GM21717 (cell line): ENCODE results near the gene VGLL4.
"Not testable (repeated sequence)": the region's sequence is repeated elsewhere in the genome, so short reads cannot be mapped to it uniquely, and the experiment has no call there.

ENCODE experiments used
- ATAC-seq: cut with Tn5 transposase; IDR thresholded peaks from one replicate; pipeline ENCODE4 v1.9.1; 2021; ENCODE audit warnings: mild to moderate bottlenecking, moderate library complexity; ENCODE audit not compliant: unreplicated experiment

VGLL4 gene

DNA sequence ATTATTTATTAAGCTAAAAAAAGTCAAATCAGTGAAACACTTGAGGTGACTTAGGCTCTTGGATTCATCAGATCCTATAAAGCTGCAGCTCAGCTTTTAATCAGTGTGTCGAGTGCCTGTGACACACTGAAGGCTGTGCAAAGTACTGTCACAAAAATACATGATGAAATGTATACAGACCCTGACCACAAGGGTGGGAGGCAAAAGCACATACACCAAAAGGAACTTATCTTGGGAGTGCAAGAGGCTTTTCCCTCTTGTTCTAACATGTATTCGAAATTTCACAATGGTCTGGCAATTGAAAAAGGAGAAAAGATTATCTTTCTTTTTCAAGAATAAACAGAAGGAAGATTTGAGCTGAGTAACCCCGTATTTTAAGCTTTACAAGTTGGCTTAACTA lies 35.9 kb downstream of the VGLL4 start:
- no peak for ATAC-seq

DNA sequence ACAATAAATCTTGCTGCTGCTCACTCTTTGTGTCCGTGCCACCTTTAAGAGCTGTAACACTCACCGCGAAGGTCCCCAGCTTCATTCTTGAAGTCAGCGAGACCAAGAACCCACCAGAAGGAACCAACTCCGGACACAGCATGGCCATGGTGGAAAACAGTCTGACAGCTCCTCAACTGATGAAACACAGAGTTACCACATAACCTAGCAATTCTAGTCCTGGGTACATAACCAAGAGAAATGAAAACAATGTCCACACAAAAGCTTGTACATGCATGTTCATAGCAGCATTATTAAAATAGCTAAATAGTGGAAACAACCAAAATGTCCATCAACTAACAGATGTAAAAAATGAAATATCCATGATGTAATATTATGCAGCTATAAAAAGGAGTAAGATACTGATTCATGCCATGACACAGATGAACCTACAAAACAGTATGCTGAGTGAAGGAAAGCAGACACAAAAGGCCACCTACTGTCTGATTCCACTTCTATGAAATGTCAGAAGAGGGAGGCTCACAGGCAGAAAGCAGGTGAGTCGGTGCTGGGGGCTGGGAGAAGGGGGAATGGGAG lies 36.8 kb downstream of the VGLL4 start:
- ATAC-seq = no peak

DNA sequence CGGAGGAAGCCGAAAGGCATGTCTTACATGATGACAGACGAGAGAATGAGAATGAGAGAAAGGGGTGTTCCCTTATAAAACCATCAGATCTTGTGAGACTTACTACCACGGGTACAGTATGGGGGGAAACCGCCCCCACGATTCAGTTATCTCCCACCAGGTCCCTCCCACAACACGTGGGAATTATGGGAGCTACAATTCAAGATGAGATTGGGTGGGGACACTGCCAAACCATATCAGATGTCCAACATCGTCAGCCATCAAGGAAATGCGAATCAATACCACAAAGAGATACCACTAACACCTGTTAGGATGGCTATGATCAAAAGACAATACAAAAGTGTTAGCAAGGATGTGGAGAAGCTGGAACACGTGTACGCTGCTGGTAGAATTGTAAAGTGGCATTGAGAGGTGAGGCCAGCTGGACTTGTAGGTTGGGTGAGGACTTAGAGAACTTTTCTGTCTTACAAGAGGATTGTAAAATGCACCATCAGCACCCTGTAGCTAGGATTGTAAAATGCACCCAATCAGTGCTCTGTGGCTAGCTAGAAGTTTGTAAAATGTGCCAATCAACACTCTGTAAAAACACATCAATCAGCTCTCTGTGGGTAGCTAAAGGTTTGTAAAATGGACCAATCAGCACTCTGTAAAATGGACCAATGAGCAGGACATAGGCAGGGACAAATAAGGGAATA lies 37.5 kb downstream of the VGLL4 start:
- no peak for ATAC-seq

DNA sequence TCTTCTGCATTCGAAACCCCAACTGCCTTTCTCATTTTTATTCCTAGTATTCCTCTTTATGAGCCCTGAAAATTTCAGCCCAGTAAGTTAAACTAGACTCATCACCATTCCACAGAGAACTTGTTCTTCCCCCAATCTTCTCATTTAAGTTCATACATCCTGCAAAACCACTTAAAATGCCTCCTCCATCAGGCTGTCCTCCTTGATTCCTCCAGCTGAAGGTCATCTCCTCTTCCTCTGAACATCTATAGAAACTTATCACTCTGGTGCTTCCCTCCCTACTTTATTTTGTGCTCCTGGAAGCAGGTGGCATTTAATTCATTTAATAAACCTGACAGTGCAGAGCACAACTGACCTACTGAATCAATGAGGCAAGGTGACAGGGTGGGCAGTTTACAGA lies 38.3 kb downstream of the VGLL4 start:
- ATAC-seq = no peak

DNA sequence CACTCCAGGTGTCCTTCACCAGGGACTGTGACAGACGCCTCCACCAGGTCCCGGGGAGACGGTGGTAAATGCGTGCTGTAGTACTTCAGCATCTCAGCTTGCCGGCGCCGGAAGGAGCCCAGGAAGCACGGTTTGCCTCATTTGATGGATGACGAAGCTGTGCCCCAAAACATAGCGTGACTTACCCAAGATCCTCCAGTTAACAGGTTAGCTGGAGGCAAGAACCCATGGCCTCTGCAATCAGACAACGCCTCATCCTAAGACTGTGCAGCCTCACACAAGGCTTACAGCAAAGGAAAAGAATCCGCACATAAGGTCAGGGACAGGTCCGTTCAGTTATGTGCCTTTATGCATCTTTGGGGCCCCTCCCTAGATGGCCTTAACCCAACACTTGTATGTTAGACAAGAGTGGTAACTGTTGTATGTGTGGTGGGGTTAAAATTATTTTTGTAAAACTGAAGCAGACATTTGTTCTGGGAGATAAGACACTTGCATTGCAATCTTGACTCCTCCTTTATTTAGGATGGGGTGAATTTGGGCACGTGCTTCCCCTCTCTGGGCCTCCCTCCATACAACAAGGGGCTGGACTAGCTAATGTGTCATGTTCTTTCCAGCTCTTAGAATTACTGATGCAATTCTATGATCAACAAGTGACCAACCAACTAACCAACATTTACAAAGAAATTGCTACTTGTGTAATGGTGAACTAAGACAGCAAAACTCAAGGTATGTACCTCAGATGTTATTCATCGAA lies 39.4 kb downstream of the VGLL4 start:
- ATAC-seq = no peak

DNA sequence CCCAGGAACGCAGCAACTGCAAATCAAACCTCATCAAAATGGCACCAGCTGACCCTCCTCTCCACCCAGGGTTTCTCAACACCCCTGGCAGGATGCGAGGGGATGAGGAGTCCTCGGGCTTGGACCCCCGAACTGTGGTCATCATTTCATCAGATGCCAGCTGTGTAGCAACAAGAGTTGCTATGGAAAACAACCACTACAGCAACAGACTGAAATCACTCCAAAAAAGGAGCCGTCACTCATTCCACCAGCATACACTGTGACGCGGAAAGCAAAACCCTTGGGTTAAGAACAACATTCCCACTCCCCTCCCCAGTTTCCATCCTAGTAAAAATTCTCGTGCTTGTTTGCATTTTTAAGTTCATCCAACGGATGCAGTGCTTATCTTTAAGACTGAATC lies 40.1 kb downstream of the VGLL4 start:
- no peak for ATAC-seq

DNA sequence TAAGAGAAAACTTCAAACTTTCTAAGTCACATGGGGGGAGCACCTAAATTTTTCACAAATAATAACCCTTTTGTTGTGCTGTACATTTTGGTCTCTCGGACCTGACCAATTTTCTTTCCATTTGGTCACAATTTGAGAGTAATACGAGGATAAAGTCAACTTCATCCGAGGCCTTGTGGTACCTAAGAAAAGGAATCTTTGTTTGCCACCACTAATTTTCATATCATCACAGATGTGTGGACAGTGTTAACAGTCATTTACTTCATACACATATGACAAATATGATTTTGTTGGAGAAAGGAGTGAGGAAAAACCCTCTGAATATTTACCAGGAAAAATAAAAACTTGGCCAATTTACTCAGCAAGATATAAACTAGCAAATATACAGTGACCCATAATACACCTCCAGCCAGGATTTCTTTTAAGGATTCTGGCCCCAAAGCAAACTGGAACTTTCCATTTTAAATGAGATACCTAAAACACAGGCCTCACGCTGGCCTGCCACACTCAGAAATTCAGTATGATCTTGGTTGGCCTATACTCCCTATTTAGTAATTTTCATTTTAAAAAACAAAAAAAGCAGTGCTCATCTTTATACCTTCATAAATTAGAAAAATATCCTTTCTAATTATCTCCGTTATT lies 40.7 kb downstream of the VGLL4 start:
- no peak for ATAC-seq

DNA sequence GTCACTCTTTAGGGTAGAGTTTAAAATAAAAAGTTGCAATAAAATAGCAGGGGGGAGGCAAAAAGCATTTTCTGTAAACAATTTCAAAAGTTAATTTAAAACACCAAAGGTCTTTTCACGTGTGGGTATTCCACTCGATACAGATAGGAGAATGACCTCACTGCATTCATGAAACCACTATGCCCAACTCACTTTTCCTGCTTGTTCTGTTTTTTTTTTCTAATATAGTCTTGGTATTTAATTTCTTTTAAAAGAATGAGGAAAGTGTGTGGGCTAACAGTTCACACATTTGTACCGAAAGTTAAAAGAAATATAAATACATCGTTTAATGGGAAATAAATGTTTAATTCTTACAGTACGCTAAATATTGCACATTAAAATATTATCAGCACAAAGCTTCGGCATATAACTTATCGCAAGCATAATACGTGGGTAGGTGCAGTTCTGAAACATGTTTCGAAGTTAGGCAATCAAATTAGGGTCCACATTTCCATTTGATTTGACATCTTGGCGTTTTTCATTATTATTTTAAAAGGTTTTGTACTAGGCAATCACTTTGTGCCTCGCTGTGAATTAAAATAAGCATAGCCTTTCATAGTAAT lies 41.4 kb downstream of the VGLL4 start:
- ATAC-seq = no peak

DNA sequence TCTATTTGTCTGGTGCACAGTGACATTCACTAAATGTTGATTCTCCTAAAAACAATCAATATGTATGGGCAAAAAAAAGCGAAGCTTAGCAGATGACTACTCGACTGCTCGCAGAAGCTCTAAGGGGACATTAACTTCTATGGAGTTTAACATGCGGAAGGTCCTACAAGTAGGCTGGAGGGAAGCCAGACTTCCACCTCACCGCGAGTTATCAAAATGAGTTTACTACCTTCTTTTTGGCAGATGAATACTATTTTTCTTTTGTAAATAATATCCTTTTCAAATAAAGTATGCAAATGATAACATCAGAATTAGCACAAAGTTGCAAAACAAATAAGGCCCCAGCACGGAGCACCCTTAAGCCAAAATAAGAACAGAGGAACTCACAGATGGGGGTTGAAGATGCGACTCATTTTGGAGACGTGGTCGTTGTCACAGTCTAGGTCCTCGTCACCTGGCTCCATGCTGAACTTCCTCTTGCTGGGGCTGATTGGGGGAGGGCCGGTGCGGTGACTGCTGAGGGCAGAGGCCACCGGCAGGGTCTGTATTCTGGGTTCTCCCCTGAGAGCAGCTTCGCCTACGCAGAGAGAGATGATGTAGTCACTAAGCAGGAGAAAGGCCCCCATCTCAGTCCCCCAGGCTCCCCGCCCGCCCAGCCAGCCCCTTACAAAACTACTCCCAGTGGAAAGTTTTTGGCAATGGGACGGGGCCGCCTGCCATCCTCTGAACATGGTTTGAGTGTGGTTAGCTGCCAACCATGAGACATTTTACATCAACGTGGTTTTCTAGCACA lies 42.1 kb downstream of the VGLL4 start:
- peak; percentile 93 for ATAC-seq

DNA sequence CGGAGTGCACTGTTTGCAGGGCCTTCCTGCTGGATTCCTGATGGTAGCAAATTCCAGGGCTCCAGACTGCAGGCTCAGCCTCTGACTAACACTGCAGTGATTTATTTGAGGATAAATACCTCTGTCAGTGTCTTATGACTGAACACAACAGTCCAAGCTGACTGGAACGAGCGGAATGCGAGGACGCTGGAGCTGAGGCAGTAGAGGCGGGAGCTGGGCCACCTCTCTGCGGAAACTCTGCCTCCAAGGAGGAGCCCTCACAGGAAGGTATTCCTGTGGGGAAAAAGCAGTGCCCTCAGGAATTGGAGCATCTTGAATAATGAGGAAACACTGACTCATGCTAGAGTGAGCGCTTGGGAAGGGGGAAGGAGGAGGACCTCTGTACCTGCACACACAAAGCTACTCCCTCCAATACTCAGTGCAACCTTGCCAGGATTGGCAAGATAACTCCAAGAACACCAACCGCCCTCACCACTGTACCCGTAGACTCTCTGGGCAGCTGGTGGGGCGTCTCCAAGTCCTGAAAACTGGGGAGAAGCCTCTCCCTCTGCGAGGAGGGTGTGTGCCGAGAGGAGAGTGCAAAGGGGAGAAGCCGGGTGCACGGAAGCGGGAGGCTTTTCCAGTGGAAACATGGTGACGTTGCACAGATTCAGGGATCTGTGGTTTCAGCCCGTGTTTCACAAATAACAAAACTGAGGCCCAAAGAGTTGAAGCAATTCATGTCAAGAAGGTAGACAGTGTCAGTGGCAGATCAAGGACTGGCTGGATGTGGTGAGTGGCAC lies 43.0 kb downstream of the VGLL4 start:
- no peak for ATAC-seq

DNA sequence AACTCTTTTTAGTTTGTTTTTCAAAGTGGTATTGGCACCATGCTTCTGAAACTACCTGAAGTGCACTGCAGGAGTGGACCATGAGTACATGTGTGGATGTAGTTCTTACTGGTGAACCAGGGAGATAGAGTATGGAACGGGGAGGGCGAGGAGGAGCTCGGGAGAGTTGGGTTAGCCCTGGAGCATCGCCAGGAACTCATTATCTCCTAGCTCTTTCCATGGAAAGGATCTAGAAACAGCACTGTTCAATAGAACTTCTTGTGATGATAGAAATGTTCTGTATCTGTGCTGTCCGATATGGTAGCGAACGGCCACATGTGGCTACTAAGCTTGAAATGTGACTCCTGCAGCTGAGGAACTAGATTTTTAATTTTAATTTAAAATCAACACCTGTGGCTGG lies 47.3 kb downstream of the VGLL4 start:
- ATAC-seq = no peak

DNA sequence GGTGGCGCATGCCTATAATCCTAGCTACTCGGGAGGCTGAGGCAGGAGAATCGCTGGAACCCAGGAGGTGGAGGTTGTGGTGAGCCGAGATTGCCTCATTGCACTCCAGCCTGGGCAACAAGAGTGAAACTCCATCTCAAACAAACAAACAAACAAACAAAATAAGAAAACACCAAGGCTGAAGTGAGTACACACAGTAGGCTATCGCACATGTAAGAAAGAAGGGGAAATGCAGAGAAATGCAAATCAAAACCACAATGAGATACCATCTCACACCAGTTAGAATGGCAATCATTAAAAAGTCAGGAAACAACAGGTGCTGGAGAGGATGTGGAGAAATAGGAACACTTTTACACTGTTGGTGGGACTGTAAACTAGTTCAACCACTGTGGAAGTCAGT lies 48.7 kb downstream of the VGLL4 start:
- ATAC-seq = not testable (repeated sequence)

DNA sequence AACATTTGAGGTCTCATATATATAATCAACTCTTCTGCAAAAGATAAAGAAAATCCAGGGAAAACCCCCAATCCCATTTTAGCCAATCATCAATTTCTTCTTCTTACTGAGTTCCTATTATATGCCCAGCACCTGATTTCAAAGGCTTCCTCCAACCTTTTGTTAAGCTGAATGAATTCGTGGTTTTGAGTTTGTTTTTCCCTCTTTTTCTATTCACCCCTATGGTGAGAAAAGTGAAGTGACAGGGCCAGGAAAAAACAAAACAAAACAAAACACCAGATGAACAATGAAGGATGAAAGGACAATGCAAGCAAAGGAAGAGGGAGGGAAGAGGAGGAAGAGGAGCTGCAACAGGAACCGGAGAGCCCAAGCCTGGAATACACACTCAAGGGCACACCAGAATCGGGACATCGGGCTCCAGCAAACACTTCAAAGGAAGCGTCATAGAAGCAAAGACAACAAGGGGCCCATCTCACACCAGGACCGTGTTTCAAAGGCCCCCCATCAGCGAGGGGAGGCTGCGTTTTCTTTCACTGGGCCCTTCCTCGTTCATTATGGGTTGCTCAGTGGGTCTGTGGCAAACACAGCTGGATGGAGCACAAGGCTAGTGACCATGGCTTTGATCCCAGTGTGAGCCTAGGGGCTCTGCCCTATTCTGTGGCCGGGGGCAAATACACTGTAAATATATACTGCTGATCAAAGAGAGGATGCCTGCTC lies 50.2 kb downstream of the VGLL4 start:
- no peak for ATAC-seq

DNA sequence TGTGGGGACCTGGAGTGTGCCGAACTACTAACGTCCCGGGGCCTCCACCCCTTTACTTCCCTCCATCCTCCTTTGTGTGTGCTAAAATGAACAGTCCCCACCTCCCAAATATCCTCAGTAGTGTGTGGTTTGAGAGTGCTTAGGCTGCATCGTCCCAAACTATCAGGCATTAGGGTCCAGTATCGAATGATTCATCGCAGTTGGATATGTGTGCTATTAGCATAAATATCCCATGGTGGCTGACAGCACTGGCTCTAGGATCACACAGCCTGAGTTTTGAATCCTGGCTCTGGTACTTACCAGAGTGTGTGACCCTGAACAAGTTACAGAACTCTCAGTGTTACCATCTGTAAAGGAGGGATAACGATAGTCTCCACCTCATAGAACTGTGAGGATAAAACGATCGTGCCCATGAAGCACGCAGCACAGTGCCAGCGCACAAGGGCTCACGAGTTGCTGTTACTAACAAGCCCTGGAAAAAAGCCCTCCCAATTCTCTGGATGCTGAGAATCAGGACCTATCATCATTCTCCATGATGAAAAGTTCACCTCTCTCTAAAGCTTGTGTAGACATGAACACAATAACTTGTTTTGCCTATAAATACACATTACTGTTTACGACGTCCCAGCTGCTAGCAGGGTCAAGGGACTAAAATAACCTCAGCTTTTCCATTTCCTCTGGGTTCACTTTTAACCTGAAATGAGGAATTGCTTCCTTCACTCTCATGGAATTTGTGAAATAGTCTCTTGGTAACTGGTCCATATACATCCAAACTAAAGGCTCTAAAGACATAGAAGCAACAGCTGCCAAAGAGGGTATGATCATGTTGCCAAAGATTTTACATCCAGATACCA lies 51.0 kb downstream of the VGLL4 start:
- ATAC-seq = no peak

DNA sequence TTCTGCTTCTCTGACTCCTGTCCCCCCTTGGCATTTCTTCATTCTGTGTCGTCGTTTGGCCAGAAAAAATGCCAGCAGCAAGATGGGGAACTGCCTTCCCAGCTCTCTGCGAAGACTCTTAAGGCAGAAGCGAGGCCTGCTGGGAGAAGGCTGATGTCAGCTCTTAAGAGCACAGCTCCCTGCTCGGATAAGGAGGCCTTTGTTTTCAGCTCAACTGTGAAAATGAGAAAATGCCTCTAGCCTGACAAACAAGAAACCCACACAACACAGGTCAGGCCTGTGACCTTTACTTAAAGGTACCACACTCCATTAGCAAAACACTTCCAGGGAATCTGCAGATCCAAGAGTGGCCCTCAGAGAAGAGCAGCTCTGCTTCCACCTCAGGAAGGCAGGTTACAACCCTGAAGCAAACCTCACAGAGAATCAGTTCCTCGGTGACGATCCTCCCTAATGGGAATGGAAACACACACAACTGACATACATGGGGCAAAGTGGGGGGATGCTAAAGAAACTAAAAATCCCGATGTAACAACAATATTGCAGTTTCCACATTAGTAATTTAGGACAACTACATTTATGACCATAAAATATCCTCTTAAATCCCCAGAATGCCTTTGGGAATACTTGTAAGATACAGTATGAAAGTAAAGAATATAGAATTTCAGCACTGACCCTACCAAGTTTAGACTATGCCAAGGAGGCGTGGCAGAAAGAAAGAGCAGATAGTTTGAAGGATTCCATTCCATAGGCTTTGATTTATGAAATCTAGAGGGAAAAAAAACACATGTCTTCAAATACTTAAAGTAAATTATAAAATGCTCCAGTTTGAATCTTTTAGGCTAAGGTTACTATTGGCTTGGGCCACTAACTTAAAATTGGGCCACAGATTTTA lies 52.1 kb downstream of the VGLL4 start:
- no peak for ATAC-seq

DNA sequence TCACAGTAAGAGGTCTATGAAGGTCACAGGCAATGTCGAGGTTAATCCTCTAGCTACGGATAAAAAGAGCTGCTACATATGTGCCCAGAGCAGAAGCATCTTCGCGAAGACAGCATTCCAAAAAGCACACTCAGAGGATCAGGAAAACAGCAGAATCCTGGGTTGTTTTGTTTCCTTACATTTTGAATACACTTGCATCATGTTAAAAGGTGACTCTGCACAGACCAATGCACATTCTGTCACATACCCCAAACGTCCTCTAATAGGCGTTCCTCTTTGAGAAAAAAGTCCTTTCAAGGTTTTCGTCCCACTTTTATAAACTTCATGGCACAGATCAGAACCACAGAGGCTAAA lies 52.7 kb downstream of the VGLL4 start:
- no peak for ATAC-seq

DNA sequence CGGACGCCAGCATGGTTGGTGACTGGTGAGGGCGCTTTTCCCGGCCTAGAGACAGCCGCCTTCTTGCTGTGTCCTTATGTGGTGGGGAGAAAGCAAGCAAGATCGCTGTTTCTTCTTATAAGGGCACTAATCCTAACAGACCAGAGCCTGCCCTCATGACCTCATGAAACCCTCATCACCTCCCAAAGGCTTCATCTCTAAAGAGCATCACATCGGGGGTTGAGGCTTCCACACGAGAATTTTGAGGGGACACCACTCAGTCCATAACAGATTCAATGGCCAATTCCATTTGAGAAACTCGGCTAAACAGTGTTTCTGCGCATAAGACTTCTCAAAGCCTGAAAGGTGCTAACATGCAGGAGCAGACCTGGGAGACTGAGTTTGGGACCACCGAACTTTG lies 54.0 kb downstream of the VGLL4 start:
- no peak for ATAC-seq
